ENCODE results near the gene CLCA1. TPM values are rescaled to one million over a fixed set of nuclear protein-coding genes. Genes with fewer than 3 reads are reported as not detected.
"Not testable (repeated sequence)": the region's sequence is repeated elsewhere in the genome, so short reads cannot be mapped to it uniquely, and the experiment has no call there.

Gene CLCA1
- total RNA-seq, 1 donor from 2014 or later, result not detected

- Histone ChIP-seq H3K4me2 (ENCODE audit: low read length) (no peak overlapping the region), H3K4me3 (ENCODE audit: insufficient read depth, low read depth, low read length) (no peak overlapping the region), H3K27me3 (ENCODE audit: insufficient read depth, low read length) (no peaks in the 10 kb centered on the region), H3K4me1 (ENCODE audit: insufficient read depth, low read length) (peaks cover 20% of the 10 kb centered on the region), H3K9me3 (ENCODE audit: insufficient read depth, low read depth, low read length) (no peaks in the 10 kb centered on the region), H2AFZ (ENCODE audit: low read depth, low read length) (no peak overlapping the region), H3K27ac (ENCODE audit: low read depth, low read length) (no peak overlapping the region), H3K36me3 (ENCODE audit: insufficient read depth, low read length) (no peaks in the 10 kb centered on the region), H4K20me1 (ENCODE audit: insufficient read depth, low read length) (no peaks in the 10 kb centered on the region), H3K9ac (ENCODE audit: low read length) (no peak overlapping the region), H3K79me2 (ENCODE audit: insufficient read depth, low read length) (no peaks in the 10 kb centered on the region)
- Mint-ChIP-seq H3K4me3 (ENCODE audit: unreplicated experiment) (no peak overlapping the region), H3K36me3 (ENCODE audit: low read depth, unreplicated experiment) (peaks cover 2% of the 10 kb centered on the region), H3K4me1 (ENCODE audit: low read depth, unreplicated experiment) (peaks cover 8% of the 10 kb centered on the region), H3K27ac (ENCODE audit: unreplicated experiment) (no peak overlapping the region), H3K9me3 (ENCODE audit: unreplicated experiment) (no peaks in the 10 kb centered on the region), H3K27me3 (ENCODE audit: low read depth, unreplicated experiment) (peaks cover 5% of the 10 kb centered on the region)
- TF ChIP-seq EZH2 (IDR thresholded peaks at IDR 0.05; ENCODE audit: insufficient read depth, low read length), result no peak
- no peak for TF ChIP-seq CTCF (IDR thresholded peaks at IDR 0.05; ENCODE audit: insufficient read depth, low read depth, low read length)
- DNase-seq (ENCODE audit: low read depth) (no peak), FAIRE-seq (no peak)
These were observed 32.0 kb downstream of the CLCA1 start for GRCh38 chr1:86500714-86501113.

- H3K9ac ChIP-seq (ENCODE audit: low read length); H3K27me3 Mint-ChIP-seq (ENCODE audit: low read depth, unreplicated experiment); H3K4me3 ChIP-seq (ENCODE audit: insufficient read depth, low read depth, low read length); H3K27me3 ChIP-seq (ENCODE audit: insufficient read depth, low read length); DNase-seq (ENCODE audit: low read depth); H4K20me1 ChIP-seq (ENCODE audit: insufficient read depth, low read length); H3K36me3 ChIP-seq (ENCODE audit: insufficient read depth, low read length); H3K79me2 ChIP-seq (ENCODE audit: insufficient read depth, low read length); H3K9me3 ChIP-seq (ENCODE audit: insufficient read depth, low read depth, low read length); H3K27ac ChIP-seq (ENCODE audit: low read depth, low read length); H3K36me3 Mint-ChIP-seq (ENCODE audit: low read depth, unreplicated experiment); FAIRE-seq; H3K4me1 Mint-ChIP-seq (ENCODE audit: low read depth, unreplicated experiment); H3K9me3 Mint-ChIP-seq (ENCODE audit: unreplicated experiment): not testable (repeated sequence)
- peak; percentile 26 for TF ChIP-seq CTCF (IDR thresholded peaks at IDR 0.05; ENCODE audit: insufficient read depth, low read depth, low read length)
- peak overlapping the region; percentile 72 for H3K4me3 Mint-ChIP-seq (ENCODE audit: unreplicated experiment)
- Histone ChIP-seq H2AFZ (ENCODE audit: low read depth, low read length) (peak overlapping the region; percentile 3), H3K4me2 (ENCODE audit: low read length) (peak overlapping the region; percentile 77), H3K4me1 (ENCODE audit: insufficient read depth, low read length) (peaks cover 20% of the 10 kb centered on the region)
- peak overlapping the region; percentile 73 for H3K27ac Mint-ChIP-seq (ENCODE audit: unreplicated experiment)
These were observed 33.5 kb downstream of the CLCA1 start for GRCh38 chr1:86502125-86502646.

- H2AFZ ChIP-seq (ENCODE audit: low read depth, low read length), result peak overlapping the region; percentile 53
- H3K27me3 ChIP-seq (ENCODE audit: insufficient read depth, low read length), result no peaks in the 10 kb centered on the region
- FAIRE-seq (no peak), DNase-seq (ENCODE audit: low read depth) (no peak)
- H3K9ac ChIP-seq (ENCODE audit: low read length), result peak overlapping the region; percentile 62
- no peak overlapping the region for H3K4me3 ChIP-seq (ENCODE audit: insufficient read depth, low read depth, low read length)
- Mint-ChIP-seq H3K4me1 (ENCODE audit: low read depth, unreplicated experiment) (peaks cover 8% of the 10 kb centered on the region), H3K36me3 (ENCODE audit: low read depth, unreplicated experiment) (no peaks in the 10 kb centered on the region), H3K27me3 (ENCODE audit: low read depth, unreplicated experiment) (peaks cover 5% of the 10 kb centered on the region), H3K4me3 (ENCODE audit: unreplicated experiment) (no peak overlapping the region), H3K27ac (ENCODE audit: unreplicated experiment) (no peak overlapping the region), H3K9me3 (ENCODE audit: unreplicated experiment) (no peaks in the 10 kb centered on the region)
- no peaks in the 10 kb centered on the region for H3K36me3 ChIP-seq (ENCODE audit: insufficient read depth, low read length)
- no peak for TF ChIP-seq CTCF (IDR thresholded peaks at IDR 0.05; ENCODE audit: insufficient read depth, low read depth, low read length)
- no peak for TF ChIP-seq EZH2 (IDR thresholded peaks at IDR 0.05; ENCODE audit: insufficient read depth, low read length)
- H3K9me3 ChIP-seq (ENCODE audit: insufficient read depth, low read depth, low read length), result no peaks in the 10 kb centered on the region
- H4K20me1 ChIP-seq (ENCODE audit: insufficient read depth, low read length), result no peaks in the 10 kb centered on the region
- peak overlapping the region; percentile 77 for H3K4me2 ChIP-seq (ENCODE audit: low read length)
- H3K79me2 ChIP-seq (ENCODE audit: insufficient read depth, low read length), result no peaks in the 10 kb centered on the region
- H3K4me1 ChIP-seq (ENCODE audit: insufficient read depth, low read length), result peaks cover 20% of the 10 kb centered on the region
- peak overlapping the region; percentile 59 for H3K27ac ChIP-seq (ENCODE audit: low read depth, low read length)
These were observed 34.1 kb downstream of the CLCA1 start for GRCh38 chr1:86502721-86503405.

Data from astrocyte (in vitro differentiated cells and primary cell).